ENCODE results near the gene WFIKKN1. TPM values are rescaled to one million over a fixed set of nuclear protein-coding genes. Genes with fewer than 3 reads are reported as not detected.
A peak's percentile ranks its signal among the peaks of the same experiment; 100 is the strongest.

The WFIKKN1 gene
- total and polyA plus RNA-seq, 7 donors: 0.30 to 2.0 (median 0.36) TPM

DNA sequence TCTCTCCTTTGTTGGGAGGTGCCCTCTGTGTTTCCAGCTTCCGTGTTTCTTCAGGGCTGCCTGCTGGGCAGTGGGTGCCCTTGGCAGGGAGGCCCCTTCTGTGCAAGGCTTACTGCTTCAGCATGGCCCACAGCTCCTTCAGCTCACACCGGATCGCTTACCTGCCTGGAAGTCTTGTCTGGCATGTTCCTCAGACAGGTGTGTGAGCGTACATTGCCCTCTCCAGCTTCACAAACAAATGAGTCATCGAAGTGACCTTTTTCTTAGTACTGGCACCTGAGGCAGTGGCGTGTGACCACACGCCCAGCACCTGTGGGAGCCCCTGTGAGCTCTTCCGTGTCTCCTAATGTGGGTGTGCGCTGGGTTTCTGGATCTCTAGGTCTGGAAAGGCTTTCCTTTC is 37.4 kb upstream of the WFIKKN1 start:
- no peaks in the 10 kb centered on the region for H3K27me3 ChIP-seq (ENCODE audit: insufficient read depth in 3 of 3, low read length in 2 of 3)
- peaks cover 0 to 4% of the 10 kb centered on the region in 2 donors for H3K36me3 ChIP-seq (ENCODE audit: insufficient read depth in 1 of 2, low read depth in 1 of 2)
- TF ChIP-seq, protein P1, sequence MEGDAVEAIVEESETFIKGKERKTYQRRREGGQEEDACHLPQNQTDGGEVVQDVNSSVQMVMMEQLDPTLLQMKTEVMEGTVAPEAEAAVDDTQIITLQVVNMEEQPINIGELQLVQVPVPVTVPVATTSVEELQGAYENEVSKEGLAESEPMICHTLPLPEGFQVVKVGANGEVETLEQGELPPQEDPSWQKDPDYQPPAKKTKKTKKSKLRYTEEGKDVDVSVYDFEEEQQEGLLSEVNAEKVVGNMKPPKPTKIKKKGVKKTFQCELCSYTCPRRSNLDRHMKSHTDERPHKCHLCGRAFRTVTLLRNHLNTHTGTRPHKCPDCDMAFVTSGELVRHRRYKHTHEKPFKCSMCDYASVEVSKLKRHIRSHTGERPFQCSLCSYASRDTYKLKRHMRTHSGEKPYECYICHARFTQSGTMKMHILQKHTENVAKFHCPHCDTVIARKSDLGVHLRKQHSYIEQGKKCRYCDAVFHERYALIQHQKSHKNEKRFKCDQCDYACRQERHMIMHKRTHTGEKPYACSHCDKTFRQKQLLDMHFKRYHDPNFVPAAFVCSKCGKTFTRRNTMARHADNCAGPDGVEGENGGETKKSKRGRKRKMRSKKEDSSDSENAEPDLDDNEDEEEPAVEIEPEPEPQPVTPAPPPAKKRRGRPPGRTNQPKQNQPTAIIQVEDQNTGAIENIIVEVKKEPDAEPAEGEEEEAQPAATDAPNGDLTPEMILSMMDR (IDR thresholded peaks at IDR 0.05): no peak
- no peaks in the 10 kb centered on the region for H3K9me3 ChIP-seq
- ATAC-seq (no peak), DNase-seq (no peak)
- peaks cover 52% of the 10 kb centered on the region for H3K4me1 ChIP-seq
- H3K27ac ChIP-seq: peak overlapping the region; percentile 95
- intact Hi-C loops (cut with DNase I): loop anchor here (5.0 kb wide), 2 partner anchors 34 to 39 kb away; partner anchors contain the start of gene WFIKKN1 (in 1 of the 2)
- WGBS, 3 donors: 66 to 80% (median 71%) methylated on average over 9 of the region's 9 CpGs
- H3K4me3 ChIP-seq: peak overlapping the region; percentile 96

DNA sequence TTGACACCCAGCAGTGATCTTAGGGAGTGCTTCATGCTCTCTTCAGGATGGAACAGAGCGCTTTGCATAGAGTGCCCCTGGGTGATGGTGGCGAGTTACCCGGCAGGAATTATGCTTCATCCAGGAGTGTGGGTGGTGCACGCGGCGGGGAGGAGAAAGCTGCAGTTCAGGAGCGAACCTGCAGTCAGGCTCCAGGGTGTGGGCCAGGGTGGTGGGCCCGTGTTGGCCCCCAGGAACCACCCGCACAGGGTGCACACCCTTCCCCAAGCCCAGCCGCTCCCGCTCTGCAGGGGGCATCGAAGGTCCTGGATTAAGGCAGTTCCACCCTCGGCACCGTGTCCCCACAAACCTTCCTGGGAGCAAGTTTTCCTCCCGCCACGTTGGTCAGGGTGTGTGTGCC is 37.0 kb upstream of the WFIKKN1 start:
- Histone ChIP-seq H3K27ac (peak overlapping the region; percentile 95), H3K4me1 (peaks cover 52% of the 10 kb centered on the region), H3K27me3 (ENCODE audit: insufficient read depth in 3 of 3, low read length in 2 of 3) (no peaks in the 10 kb centered on the region), H3K9me3 (no peaks in the 10 kb centered on the region), H3K4me3 (peak overlapping the region; percentile 96), H3K36me3 (ENCODE audit: insufficient read depth in 1 of 2, low read depth in 1 of 2) (peaks cover 0 to 4% of the 10 kb centered on the region in 2 donors)
- TF ChIP-seq, protein P1 (IDR thresholded peaks at IDR 0.05): no peak
- intact Hi-C loops (cut with DNase I): loop anchor here (5.0 kb wide), 2 partner anchors 33 to 38 kb away; partner anchors contain the start of gene WFIKKN1 (in 1 of the 2)
- WGBS, 3 donors: 81 to 86% (median 86%) methylated on average over 16 of the region's 16 CpGs
- ATAC-seq (no peak), DNase-seq (no peak)

DNA sequence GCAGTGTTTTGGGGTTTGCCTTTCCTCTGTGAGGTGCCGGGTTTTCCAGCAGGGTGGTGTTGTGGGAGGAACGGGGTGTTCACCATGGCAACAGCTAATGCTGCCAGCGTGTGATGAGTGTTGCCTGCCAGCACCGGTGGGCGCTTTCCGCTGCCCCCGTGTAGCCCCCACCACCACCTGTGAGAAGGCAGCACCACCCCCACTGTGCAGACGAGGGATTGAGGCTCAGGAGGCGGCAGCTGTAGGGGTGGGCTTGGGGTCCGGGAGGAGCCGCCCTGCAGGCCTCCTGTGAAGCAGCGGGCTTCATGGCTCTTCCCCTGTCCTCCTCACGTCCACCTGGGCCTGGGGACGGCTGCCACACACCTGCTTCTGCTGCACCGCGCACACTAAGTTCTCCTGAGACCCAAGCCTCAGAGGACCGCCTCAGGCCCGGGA is 35.7 kb upstream of the WFIKKN1 start:
- intact Hi-C loops (cut with DNase I): no loop called here
- Histone ChIP-seq H3K4me1 (peaks cover 52% of the 10 kb centered on the region), H3K36me3 (ENCODE audit: insufficient read depth in 1 of 2, low read depth in 1 of 2) (peaks cover 0 to 10% of the 10 kb centered on the region in 2 donors), H3K27me3 (ENCODE audit: insufficient read depth in 3 of 3, low read length in 2 of 3) (no peaks in the 10 kb centered on the region), H3K4me3 (peak overlapping the region; percentile 15), H3K9me3 (no peaks in the 10 kb centered on the region), H3K27ac (peak overlapping the region; percentile 95)
- TF ChIP-seq, protein P1 (IDR thresholded peaks at IDR 0.05): no peak
- DNase-seq (no peak), ATAC-seq (no peak)
- 62 to 77% (median 69%) methylated on average over 18 of the region's 18 CpGs for WGBS, 3 donors

DNA sequence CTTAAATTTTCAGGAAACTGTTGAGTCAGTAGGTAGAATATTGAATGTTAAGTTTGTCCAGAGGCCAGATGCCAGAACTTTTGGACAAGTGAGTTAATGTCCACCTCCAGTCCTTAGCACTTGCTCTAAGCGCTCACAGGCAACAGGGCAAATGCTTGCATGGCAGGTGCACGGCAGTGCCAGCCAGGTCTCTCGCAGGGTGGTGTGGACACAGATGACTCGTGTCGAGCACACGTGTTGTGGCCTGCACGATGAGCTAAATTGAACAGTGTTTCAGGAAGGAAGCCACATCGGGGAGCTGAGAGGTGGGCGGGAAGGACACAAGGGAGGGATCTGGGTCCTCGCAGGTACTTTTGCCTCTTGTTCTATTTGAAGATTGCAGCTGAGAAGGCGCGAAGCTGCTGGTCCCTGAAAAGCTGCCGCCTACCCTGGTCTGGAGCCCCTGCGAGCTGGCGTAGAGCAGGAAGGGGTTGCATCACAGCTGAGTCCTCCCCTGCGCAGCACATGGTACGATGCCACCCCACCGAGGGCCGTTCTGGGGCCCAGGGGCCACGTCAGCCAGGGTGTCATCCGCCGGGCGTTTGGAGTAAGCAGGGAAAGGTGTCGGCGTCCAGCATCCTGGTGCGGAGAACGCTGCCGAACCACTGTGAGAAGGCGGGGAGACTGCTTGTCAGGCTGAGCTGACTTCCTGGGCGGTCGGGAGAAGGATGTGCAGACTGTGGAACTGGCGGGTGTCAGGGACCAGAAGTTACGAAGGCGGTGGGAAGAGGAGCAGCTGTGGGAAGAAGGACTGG is 34.6 kb upstream of the WFIKKN1 start:
- Histone ChIP-seq H3K27me3 (ENCODE audit: insufficient read depth in 3 of 3, low read length in 2 of 3) (no peaks in the 10 kb centered on the region), H3K27ac (peak overlapping the region; percentile 95), H3K4me1 (peaks cover 51% of the 10 kb centered on the region), H3K4me3 (no peak overlapping the region), H3K9me3 (no peaks in the 10 kb centered on the region), H3K36me3 (ENCODE audit: insufficient read depth in 1 of 2, low read depth in 1 of 2) (peaks cover 0 to 17% of the 10 kb centered on the region in 2 donors)
- ATAC-seq: peak in 1 of 4 donors; percentile 16
- intact Hi-C loops (cut with DNase I): no loop called here
- WGBS, 3 donors: 80 to 81% (median 80%) methylated on average over 34 of the region's 34 CpGs
- DNase-seq: no peak
- TF ChIP-seq, protein P1 (IDR thresholded peaks at IDR 0.05): no peak

Measured in psoas muscle (tissue), 8 donors.